HG03558 (cell line): ENCODE results near the gene LSM10.

ENCODE experiments used
- ATAC-seq: cut with Tn5 transposase; IDR thresholded peaks from one replicate; pipeline ENCODE4 v1.9.1; 2021; ENCODE audit warnings: moderate number of reproducible peaks; ENCODE audit not compliant: unreplicated experiment; ENCODE audit errors: extremely low read depth

LSM10 gene

DNA sequence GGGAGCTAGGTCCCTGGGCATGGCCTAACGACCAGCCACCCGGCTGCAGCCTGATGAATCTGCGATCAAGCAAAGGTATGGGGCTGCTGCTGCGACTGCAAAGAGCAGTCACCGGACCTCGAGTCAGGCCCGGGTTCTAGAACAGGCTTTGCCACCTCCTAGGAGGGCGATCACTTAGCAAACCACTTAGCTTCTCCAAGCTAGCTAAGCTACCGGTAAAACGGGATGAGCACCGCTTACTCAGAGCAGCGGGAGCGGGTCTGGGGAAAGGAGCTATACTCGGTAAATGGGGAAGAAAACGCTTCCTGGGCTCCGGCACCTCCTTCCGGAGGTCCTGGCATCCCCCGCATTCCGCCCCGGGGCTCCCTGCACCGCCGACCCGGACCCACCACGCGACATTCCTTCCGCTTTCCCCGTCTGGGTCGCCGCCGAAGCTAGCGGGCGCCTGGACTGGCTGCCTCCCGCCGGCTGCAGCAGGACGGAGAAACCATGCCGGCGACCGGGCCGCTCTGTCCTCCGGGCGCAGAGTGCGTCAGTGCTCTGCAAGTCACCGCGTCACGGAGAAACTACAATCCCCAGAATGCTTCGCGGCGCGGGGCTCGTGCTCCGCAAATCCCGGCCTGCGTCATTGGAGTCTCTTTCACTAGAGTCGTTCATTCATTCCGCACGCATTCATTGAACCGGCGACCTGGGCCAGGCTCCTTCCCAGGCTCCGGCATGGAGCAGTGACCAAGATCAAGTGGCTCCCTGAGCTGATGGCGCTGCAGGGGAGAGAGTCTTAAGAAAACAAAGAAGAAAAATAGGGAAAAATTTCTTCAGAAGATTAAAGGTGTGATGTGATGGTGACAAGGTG, at the start of gene LSM10:
Gene LSM10 (minus strand): TSS at position 531 of the 853 bp plus-strand sequence. CDS start 3,779 bp downstream, outside the sequence.
- peak; percentile 64 for ATAC-seq

DNA sequence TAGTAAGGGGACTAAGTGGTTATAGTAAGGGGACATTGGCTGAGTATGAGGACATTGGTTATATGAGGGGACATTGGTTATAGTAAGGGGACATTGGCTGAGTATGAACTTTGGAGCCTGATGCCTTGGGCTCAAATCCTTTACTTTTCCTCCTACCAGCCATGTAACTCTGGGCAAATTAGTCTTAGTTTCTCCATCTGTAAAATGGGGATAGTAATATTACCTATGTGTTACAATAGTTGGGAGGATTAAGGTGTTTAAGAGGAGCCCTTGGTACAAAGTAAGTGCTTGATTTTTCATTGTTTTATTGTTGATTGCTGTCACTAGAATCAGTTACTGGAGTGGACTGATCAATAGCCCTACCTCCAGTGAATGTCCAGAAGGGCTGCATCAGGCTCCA, 49.7 kb upstream of the LSM10 start:
- no peak for ATAC-seq

DNA sequence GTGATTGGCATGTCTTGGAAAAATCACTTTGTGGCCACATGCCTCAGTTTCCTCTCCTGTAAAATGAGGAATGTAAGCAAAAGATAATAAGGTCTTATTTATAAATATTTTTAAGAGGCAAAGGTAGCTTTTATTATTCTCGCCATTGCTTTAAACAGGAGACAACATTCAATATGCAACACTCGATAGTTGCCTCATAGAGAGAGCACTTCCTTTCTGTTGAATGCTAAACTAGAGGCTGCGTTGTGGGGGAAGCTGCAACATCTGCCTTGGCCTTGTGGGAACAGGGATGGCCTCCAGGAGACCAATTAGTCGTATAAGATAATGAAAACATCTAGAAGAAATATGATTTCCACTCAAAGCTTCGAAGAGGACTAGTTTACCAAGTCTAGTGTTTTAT, 49.0 kb upstream of the LSM10 start:
- no peak for ATAC-seq

DNA sequence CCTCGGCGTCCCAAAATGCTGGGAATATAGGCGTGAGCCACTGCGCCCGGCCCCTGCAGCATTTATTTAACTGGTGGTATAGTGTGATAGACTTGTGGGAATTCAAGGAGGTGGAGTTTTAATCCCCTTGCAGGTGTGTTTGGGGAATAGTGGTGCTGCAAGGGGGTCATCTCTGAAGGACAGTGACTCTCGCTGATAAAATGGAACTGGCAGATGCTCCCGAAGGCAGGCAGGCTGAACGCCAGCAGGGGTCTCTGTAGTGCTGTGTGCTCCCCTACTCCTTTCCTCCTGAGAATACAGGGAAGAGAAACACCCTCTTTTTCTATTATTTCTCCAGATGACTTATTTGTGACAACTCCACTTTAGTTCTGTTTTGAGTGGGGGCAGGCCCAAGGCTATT, 48.6 kb upstream of the LSM10 start:
- ATAC-seq = no peak

DNA sequence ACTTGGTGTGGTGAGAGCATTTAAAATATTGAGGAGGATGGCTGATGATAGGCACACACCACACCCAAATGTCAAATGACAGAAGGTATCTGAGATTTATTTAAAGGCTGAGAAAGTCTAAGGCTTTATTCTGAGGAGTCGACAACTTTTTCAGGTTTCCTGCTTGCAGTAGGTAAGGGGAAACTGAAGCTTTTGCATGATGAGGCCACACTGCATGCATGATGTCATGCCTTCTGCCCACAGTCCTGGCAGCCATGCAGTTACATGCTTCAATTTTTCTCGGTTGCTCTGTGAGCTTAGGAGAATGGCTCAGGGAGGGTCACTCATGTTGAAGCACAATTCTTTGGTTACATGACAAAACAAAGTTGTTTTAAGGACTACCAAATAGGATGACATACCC, 45.6 kb upstream of the LSM10 start:
- ATAC-seq = no peak

DNA sequence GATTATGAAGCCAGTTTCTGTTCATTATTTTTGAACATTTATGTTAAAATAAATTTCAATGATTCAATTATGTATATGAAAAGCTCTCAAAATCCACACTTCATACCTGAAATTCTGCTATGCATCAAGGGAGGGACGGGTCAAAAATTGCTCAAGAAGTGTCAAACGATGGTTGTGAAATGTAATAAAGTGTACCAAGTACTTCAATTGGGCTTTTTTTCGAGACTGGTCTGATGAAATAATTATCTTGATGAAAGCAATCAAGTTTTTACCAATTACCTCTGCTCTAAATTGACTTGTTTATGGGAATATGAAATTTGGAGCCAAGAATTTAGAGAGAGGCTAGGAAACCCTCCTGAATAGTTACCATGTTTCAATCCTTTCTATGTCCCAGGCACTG, 44.6 kb upstream of the LSM10 start:
- ATAC-seq = no peak

DNA sequence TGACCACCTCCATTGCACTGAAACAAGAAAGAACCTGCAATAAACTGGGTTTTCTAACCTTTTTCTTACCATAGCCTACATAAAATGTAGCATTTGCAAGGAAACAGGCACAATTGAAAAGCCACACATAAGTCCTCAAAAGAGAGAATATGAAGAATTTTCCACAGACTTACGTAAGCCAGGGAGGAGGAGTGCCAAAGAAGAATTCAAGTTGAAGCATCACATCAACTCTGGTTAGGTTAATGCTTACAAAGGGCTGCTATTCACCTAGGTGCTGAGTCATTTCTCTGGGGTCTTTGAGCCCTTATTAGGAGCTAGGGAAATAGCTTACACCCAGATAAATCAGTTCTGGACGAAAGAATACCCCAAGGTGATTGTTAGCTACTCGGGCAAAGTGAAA, 42.9 kb upstream of the LSM10 start:
- ATAC-seq = no peak

DNA sequence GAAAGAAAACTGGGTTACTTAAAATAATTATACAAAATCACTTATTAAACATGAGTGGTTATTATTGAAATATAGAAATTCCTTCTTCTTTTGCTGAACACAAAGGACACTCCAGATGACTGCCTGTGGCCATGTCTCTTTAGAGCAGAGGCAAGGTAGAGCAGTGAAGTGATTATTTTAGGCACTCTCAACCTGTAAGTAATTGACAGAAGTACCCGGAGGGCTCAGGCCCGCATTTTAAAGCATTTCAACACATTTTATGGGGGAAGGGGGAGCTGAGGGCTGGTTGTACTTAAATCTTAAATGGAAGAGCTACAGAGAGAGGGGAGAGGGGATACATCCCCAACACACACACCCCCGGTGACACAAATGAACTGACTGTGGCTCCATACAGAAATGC, 42.3 kb upstream of the LSM10 start:
- ATAC-seq = no peak

DNA sequence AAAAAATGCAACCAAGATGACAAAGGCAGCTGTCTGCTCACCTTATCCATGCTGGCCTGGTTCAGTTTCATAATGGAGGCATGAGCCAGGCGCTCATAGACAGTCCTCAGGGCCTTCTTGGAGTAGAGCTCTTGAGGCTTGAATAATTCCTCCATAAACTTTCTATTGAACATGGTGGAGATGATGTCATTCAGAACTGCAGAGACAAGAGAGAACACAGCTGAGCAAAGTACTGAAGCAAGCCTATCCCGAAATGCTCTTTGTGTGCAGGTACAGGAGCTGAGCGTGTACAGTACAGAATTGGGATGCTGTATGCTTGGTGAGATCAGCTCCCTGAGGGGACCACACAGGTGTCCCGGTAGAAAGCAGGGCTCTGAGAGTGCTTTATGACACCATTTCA, 41.0 kb upstream of the LSM10 start:
- no peak for ATAC-seq

DNA sequence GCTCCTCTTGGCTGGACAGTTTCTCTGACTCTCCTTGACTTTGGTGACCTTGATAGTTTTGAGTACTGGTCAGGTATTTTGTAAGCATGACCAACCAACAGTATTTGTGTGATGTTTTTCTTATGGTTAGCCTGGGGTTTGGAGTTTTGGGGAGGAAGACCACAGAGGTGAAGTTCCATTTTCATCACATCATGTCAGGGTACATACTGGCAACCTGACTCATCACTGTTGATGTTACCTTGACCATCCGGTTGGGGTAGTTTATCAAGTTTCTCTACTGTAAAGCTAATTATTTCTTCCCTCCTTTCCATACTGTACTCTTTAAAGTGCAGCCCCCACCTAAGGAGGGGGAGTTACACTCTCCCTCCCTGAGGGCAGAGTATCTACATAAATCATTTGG, 39.1 kb upstream of the LSM10 start:
- no peak for ATAC-seq

DNA sequence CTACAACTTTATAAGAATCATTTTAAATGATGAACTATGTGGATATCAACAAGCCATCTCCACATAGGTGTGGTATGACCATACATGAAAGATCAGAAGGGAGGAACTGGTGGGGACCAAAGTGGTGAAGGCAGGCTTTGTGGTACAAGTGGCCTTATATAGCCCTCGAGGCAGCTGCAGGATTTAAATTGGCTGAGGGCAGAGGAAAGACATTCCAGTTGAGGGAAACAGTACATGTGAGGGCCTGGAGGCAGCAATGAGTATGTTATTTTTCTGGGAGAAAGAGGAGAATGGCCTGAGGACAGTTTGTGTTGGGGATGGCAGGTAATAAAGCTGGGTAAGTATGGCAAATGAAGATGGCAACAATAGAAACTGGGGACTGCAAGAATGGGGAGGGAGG, 35.4 kb upstream of the LSM10 start:
- no peak for ATAC-seq

DNA sequence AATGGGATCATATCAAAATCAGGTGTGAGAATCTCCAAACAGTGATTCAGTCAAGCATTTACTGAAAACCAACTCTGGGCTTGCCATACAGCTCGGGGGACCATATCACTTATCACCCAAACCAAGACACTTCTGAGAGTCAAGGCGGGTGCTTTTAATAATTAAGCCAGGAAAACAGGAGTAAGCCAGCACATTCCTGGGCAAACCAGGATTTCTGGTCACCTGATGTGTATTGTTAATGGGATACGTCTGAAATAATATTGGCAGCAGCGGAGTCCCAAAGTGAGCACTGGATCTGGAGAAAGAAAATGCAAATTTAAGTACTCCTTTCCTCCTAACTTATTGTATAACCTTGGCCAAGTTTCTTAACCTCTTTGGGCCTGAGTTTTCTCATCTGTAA, 34.9 kb upstream of the LSM10 start:
- ATAC-seq = no peak

DNA sequence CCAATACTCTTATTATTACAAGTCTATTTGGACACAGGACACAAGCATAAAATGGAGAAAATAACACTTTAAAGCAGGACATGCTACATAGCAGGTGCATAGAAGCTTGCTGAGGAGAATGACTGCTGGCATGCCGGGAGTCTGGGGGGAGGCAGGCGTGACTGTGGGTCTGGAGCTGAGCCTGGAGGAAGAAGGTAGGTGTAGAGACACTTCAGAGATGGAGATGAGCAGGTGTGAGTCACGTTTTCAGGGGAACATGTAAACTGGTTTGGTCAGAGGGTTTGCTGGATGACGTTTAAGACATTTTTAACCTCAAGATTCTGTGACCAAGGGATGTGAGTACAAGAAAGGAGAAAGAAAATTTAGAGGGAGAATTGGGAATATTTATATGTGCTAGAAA, 28.1 kb upstream of the LSM10 start:
- ATAC-seq = no peak

DNA sequence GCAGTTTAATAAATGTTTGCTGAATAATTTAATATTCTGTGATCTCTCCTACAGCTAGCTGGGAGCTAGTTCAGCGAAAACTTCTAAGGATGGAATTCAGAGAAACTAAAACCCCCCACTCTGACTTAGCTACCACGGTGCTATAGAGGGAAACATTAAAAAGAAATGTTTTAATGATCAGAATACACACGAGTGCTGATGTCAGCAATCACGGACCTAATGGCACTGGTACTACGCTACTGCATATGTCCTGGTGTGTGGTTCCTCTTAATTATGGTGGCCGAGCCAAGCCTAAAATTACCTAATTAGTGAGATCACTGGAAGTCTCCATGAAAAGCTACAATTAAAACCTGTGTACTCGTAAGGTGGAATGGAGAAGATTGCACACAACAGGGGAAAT, 23.9 kb upstream of the LSM10 start:
- no peak for ATAC-seq

DNA sequence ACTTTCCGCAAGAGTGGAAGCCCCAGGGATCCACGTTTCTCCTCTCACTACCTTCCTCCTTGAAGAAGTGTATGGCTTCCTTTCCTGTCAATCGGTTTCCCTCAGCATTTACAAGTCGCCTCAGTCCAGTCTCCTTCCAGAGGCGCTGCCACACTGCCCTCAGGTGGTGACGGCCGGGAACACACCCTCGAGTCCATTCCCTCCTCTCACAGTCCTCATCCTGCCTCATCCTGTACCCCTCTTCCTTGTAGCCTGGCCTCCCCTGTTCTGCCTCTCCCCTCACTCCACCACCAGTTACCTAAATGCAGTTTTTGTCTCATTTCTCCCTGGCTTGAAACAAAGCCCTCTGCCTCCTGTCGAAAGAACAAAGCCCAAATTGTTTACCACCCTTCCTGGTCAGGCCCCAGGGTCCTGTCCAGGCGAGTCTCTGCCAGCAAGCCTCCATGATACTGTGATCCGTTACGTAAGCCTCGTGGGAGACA, 23.2 kb upstream of the LSM10 start:
- no peak for ATAC-seq

DNA sequence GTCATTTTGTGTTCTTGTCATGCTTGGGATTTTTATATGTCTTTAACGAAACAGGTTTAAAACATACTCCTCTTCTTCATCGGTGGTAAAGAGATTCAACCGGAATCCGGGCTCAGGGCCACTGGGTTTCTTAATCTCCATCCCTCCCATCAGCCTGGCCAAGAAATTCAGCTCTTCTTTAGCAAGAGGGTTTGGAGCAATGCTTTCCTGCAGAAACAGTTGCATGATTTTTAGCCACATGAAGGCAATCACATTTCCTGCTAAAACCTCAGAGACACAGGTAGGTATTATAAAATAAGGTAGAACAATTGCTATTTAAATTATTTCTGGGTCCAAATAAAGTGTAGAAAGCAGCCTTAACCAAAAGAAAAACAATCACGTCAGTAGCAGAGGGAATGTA, 22.7 kb upstream of the LSM10 start:
- ATAC-seq = no peak

DNA sequence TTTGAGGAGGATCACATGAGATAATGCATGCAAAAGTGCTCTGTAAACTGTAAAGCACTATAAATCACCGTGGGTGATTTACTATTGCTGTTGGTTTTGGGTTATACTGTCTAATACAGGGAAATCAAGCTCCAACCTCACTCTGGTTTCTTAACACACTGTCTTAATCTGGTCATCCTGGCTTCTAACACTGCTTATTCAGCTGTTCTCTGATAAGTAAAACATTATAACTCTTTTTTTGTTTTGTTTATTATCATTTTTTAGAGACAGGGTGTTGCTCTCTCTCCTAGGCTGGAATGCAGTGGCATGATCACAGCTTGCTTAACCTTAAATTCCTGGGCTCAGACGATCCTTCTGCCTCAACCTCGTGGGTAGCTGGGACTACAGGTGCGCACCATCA, 21.9 kb upstream of the LSM10 start:
- no peak for ATAC-seq

DNA sequence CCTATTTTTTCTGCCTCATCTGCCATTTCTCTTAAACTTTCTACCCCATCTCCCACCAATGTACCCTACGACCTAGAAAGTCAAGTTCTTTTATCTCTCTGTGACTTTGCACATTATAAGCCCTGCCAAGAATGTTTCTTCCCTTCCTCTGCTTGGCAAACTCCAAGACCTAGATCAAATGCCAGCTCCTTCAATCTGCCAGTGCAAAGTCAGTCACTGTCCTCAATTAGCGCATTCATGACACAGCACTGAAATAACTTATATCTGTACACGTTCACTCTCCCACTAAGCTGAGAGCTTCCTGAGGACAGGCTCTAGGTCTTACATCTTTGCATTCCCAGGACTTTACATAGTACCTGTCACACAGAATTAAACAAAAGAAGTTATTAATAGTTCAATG, 21.4 kb upstream of the LSM10 start:
- no peak for ATAC-seq

DNA sequence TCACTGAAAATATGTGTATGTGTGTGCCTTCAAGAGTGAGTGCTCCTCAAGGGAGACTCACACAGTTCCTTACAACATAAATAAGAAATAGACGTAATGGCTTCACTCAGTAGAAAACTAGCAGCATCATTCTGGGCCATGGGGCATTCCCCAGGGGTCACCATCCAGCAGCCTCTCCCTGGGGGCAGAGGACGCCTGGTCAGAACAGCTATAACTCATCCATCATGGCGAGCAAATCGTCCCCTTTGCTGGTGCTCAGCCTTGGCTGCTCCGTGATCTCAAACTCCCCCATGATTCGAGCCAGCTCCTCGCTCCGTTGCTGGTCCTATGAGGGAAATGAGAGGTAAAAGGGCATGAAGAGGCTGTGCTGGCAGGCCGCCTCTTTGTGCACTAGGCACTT, 20.2 kb upstream of the LSM10 start:
- no peak for ATAC-seq

DNA sequence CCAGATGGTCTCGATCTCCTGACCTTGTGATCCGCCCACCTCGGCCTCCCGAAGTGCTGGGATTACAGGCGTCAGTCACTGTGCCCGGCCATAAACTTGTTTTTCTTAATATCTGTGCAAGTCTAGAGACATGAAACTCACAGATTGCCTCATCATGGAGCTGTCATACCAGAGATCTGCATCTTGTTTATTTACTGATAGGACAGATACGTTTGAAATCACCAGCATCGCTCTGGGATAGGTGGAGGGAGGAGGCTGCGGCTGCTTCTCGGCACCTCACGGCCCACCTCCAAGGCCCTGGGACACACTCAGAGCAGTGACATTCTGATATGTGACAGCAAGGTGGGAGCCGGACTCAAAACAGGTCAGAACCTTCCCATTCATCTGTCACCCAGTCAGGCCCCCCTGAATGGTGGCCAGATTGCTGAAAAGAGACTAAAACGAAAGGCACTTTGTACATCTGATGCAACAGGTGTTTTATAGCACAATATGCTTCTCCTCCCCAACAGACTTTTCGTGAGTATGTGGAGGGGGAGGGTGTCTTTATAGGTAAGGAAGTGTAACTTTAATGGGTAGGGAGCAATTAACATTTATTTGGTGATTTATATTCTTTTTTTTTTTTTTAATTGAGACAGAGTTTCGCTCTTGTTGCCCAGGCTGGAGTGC, 18.1 kb upstream of the LSM10 start:
- no peak for ATAC-seq

DNA sequence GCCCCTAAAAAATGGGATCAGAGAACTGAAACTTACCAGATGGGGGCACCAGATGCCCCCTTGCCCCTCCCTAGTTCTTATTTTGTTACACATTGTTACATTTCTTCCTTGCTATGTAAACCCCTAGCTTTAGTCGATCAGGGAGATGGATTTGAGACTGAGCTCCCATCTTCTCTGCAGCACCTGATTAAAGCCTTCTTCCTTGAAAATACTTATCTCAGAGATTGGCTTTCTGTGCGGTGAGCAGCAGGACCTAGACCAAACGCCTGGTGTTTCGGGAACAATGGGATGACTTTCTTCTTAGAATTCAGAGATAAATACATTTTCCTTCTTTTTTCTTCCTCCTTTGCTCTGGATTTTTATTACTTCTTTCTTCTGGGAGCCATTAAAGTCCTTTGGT, 16.7 kb upstream of the LSM10 start:
- no peak for ATAC-seq
